ENCODE data around the gene AIP.
"Not testable (repeated sequence)": the region's sequence is repeated elsewhere in the genome, so short reads cannot be mapped to it uniquely, and the experiment has no call there.

The AIP gene

GRCh38 chr11:67463186-67463585 lies 19.6 kb upstream of the AIP start:
- Histone ChIP-seq H3K4me1 (ENCODE audit: control insufficient read depth in 2 of 2, insufficient read depth in 2 of 2, low read length in 2 of 2) (peaks cover 21 to 22% of the 10 kb centered on the region in 2 donors), H3K36me3 (ENCODE audit: control insufficient read depth in 2 of 2, insufficient read depth in 2 of 2, low read length in 2 of 2) (no peaks in the 10 kb centered on the region), H3K4me3 (ENCODE audit: low read length in 2 of 2) (no peak overlapping the region), H3K9ac (ENCODE audit: low read depth in 1 of 2, low read length in 2 of 2) (no peak overlapping the region), H3K27me3 (ENCODE audit: control insufficient read depth in 2 of 2, insufficient read depth in 2 of 2, low read length in 2 of 2) (no peaks in the 10 kb centered on the region), H3K9me3 (ENCODE audit: control insufficient read depth in 2 of 2, low read length in 2 of 2) (no peaks in the 10 kb centered on the region), H3K27ac (ENCODE audit: low read depth in 2 of 2, low read length in 2 of 2) (no peak overlapping the region)

- no peaks in the 10 kb centered on the region for H3K36me3 ChIP-seq (ENCODE audit: control insufficient read depth in 2 of 2, insufficient read depth in 2 of 2, low read length in 2 of 2)
- H3K4me3 ChIP-seq (ENCODE audit: low read length in 2 of 2): peak overlapping the region; percentile 67 to 81
- H3K9me3 ChIP-seq (ENCODE audit: control insufficient read depth in 2 of 2, low read length in 2 of 2): no peaks in the 10 kb centered on the region
- peak overlapping the region; percentile 97 for H3K27ac ChIP-seq (ENCODE audit: low read depth in 2 of 2, low read length in 2 of 2)
- peaks cover 24 to 25% of the 10 kb centered on the region in 2 donors for H3K4me1 ChIP-seq (ENCODE audit: control insufficient read depth in 2 of 2, insufficient read depth in 2 of 2, low read length in 2 of 2)
- peak overlapping the region; percentile 56 to 94 for H3K9ac ChIP-seq (ENCODE audit: low read depth in 1 of 2, low read length in 2 of 2)
- no peaks in the 10 kb centered on the region for H3K27me3 ChIP-seq (ENCODE audit: control insufficient read depth in 2 of 2, insufficient read depth in 2 of 2, low read length in 2 of 2)
These were observed 19.0 kb upstream of the AIP start for GRCh38 chr11:67463680-67464410.

- Histone ChIP-seq H3K9me3 (ENCODE audit: control insufficient read depth in 2 of 2, low read length in 2 of 2) (no peaks in the 10 kb centered on the region), H3K27me3 (ENCODE audit: control insufficient read depth in 2 of 2, insufficient read depth in 2 of 2, low read length in 2 of 2) (no peaks in the 10 kb centered on the region), H3K4me3 (ENCODE audit: low read length in 2 of 2) (peak overlapping the region; percentile 81), H3K4me1 (ENCODE audit: control insufficient read depth in 2 of 2, insufficient read depth in 2 of 2, low read length in 2 of 2) (peaks cover 24 to 27% of the 10 kb centered on the region in 2 donors), H3K27ac (ENCODE audit: low read depth in 2 of 2, low read length in 2 of 2) (peak overlapping the region; percentile 97), H3K36me3 (ENCODE audit: control insufficient read depth in 2 of 2, insufficient read depth in 2 of 2, low read length in 2 of 2) (no peaks in the 10 kb centered on the region), H3K9ac (ENCODE audit: low read depth in 1 of 2, low read length in 2 of 2) (peak overlapping the region; percentile 81 to 94)
These were observed 18.2 kb upstream of the AIP start for GRCh38 chr11:67464411-67465188.

- peak overlapping the region; percentile 81 to 94 for H3K9ac ChIP-seq (ENCODE audit: low read depth in 1 of 2, low read length in 2 of 2)
- peak overlapping the region; percentile 97 for H3K27ac ChIP-seq (ENCODE audit: low read depth in 2 of 2, low read length in 2 of 2)
- H3K9me3 ChIP-seq (ENCODE audit: control insufficient read depth in 2 of 2, low read length in 2 of 2): no peaks in the 10 kb centered on the region
- H3K27me3 ChIP-seq (ENCODE audit: control insufficient read depth in 2 of 2, insufficient read depth in 2 of 2, low read length in 2 of 2): no peaks in the 10 kb centered on the region
- no peaks in the 10 kb centered on the region for H3K36me3 ChIP-seq (ENCODE audit: control insufficient read depth in 2 of 2, insufficient read depth in 2 of 2, low read length in 2 of 2)
- H3K4me3 ChIP-seq (ENCODE audit: low read length in 2 of 2): peak overlapping the region; percentile 81
- H3K4me1 ChIP-seq (ENCODE audit: control insufficient read depth in 2 of 2, insufficient read depth in 2 of 2, low read length in 2 of 2): peaks cover 24 to 27% of the 10 kb centered on the region in 2 donors
These were observed 17.7 kb upstream of the AIP start for GRCh38 chr11:67465189-67465510.

- H3K4me3 ChIP-seq (ENCODE audit: low read length in 2 of 2): peak overlapping the region; percentile 81
- not testable (repeated sequence) for H3K36me3 ChIP-seq (ENCODE audit: control insufficient read depth in 2 of 2, insufficient read depth in 2 of 2, low read length in 2 of 2); H3K27me3 ChIP-seq (ENCODE audit: control insufficient read depth in 2 of 2, insufficient read depth in 2 of 2, low read length in 2 of 2); H3K9me3 ChIP-seq (ENCODE audit: control insufficient read depth in 2 of 2, low read length in 2 of 2)
- peak overlapping the region; percentile 97 for H3K27ac ChIP-seq (ENCODE audit: low read depth in 2 of 2, low read length in 2 of 2)
- peaks cover 24 to 27% of the 10 kb centered on the region in 2 donors for H3K4me1 ChIP-seq (ENCODE audit: control insufficient read depth in 2 of 2, insufficient read depth in 2 of 2, low read length in 2 of 2)
- H3K9ac ChIP-seq (ENCODE audit: low read depth in 1 of 2, low read length in 2 of 2): peak overlapping the region in 1 of 2 donors; percentile 94
These were observed 17.3 kb upstream of the AIP start for GRCh38 chr11:67465530-67465929.

GRCh38 chr11:67466367-67466766 lies 16.5 kb upstream of the AIP start:
- Histone ChIP-seq H3K27ac (ENCODE audit: low read depth in 2 of 2, low read length in 2 of 2) (no peak overlapping the region), H3K4me1 (ENCODE audit: control insufficient read depth in 2 of 2, insufficient read depth in 2 of 2, low read length in 2 of 2) (peaks cover 24 to 27% of the 10 kb centered on the region in 2 donors), H3K9me3 (ENCODE audit: control insufficient read depth in 2 of 2, low read length in 2 of 2) (no peaks in the 10 kb centered on the region), H3K4me3 (ENCODE audit: low read length in 2 of 2) (no peak overlapping the region), H3K36me3 (ENCODE audit: control insufficient read depth in 2 of 2, insufficient read depth in 2 of 2, low read length in 2 of 2) (no peaks in the 10 kb centered on the region), H3K27me3 (ENCODE audit: control insufficient read depth in 2 of 2, insufficient read depth in 2 of 2, low read length in 2 of 2) (no peaks in the 10 kb centered on the region), H3K9ac (ENCODE audit: low read depth in 1 of 2, low read length in 2 of 2) (no peak overlapping the region)

GRCh38 chr11:67466962-67467771 lies 15.7 kb upstream of the AIP start:
- Histone ChIP-seq H3K9ac (ENCODE audit: low read depth in 1 of 2, low read length in 2 of 2) (peak overlapping the region in 1 of 2 donors; percentile 24), H3K9me3 (ENCODE audit: control insufficient read depth in 2 of 2, low read length in 2 of 2) (no peaks in the 10 kb centered on the region), H3K27me3 (ENCODE audit: control insufficient read depth in 2 of 2, insufficient read depth in 2 of 2, low read length in 2 of 2) (no peaks in the 10 kb centered on the region), H3K4me1 (ENCODE audit: control insufficient read depth in 2 of 2, insufficient read depth in 2 of 2, low read length in 2 of 2) (peaks cover 24 to 27% of the 10 kb centered on the region in 2 donors), H3K27ac (ENCODE audit: low read depth in 2 of 2, low read length in 2 of 2) (no peak overlapping the region), H3K36me3 (ENCODE audit: control insufficient read depth in 2 of 2, insufficient read depth in 2 of 2, low read length in 2 of 2) (no peaks in the 10 kb centered on the region), H3K4me3 (ENCODE audit: low read length in 2 of 2) (no peak overlapping the region)

- Histone ChIP-seq H3K9me3 (ENCODE audit: control insufficient read depth in 2 of 2, low read length in 2 of 2) (no peaks in the 10 kb centered on the region), H3K27me3 (ENCODE audit: control insufficient read depth in 2 of 2, insufficient read depth in 2 of 2, low read length in 2 of 2) (no peaks in the 10 kb centered on the region), H3K9ac (ENCODE audit: low read depth in 1 of 2, low read length in 2 of 2) (peak overlapping the region; percentile 85 to 86), H3K4me3 (ENCODE audit: low read length in 2 of 2) (peak overlapping the region; percentile 76 to 79), H3K4me1 (ENCODE audit: control insufficient read depth in 2 of 2, insufficient read depth in 2 of 2, low read length in 2 of 2) (peaks cover 24 to 27% of the 10 kb centered on the region in 2 donors), H3K27ac (ENCODE audit: low read depth in 2 of 2, low read length in 2 of 2) (peak overlapping the region; percentile 79 to 88), H3K36me3 (ENCODE audit: control insufficient read depth in 2 of 2, insufficient read depth in 2 of 2, low read length in 2 of 2) (no peaks in the 10 kb centered on the region)
These were observed 14.8 kb upstream of the AIP start for GRCh38 chr11:67468056-67468455.

GRCh38 chr11:67468456-67468758 lies 14.4 kb upstream of the AIP start:
- Histone ChIP-seq H3K36me3 (ENCODE audit: control insufficient read depth in 2 of 2, insufficient read depth in 2 of 2, low read length in 2 of 2) (no peaks in the 10 kb centered on the region), H3K27ac (ENCODE audit: low read depth in 2 of 2, low read length in 2 of 2) (peak overlapping the region; percentile 79 to 88), H3K4me1 (ENCODE audit: control insufficient read depth in 2 of 2, insufficient read depth in 2 of 2, low read length in 2 of 2) (peaks cover 24 to 27% of the 10 kb centered on the region in 2 donors), H3K9ac (ENCODE audit: low read depth in 1 of 2, low read length in 2 of 2) (peak overlapping the region; percentile 85 to 86), H3K4me3 (ENCODE audit: low read length in 2 of 2) (peak overlapping the region; percentile 76 to 79), H3K27me3 (ENCODE audit: control insufficient read depth in 2 of 2, insufficient read depth in 2 of 2, low read length in 2 of 2) (no peaks in the 10 kb centered on the region), H3K9me3 (ENCODE audit: control insufficient read depth in 2 of 2, low read length in 2 of 2) (no peaks in the 10 kb centered on the region)

Data from mucosa of rectum (tissue), 2 donors.